HT-29 (cell line): ENCODE measurements around the gene B3GNT8. TPM values are rescaled to one million over a fixed set of nuclear protein-coding genes. Genes with fewer than 3 reads are reported as not detected.
"Not testable (repeated sequence)": the region's sequence is repeated elsewhere in the genome, so short reads cannot be mapped to it uniquely, and the experiment has no call there.

Source experiments
- DNase-seq: peaks from one replicate; pipeline ENCODE4 v3.0.0-alpha.2; 2015; ENCODE audit warnings: low spot score
- total RNA-seq: library from RNA; depleted of rRNA; stranded (reverse); fragments of >200 nt; shearing (Covaris generic); gene quantifications from 2 replicates; pipeline ENCODE4 v1.2.3, GENCODE V29; 2014; rRNA removed

Gene B3GNT8
- total RNA-seq: 1.2 and 2.9 TPM in 2 replicates

GRCh38 chr19:41426952-41427646, at the start of gene B3GNT8:
B3GNT8 (minus strand) TSS chr19:41427374; CDS start chr19:41426778, 596 bp downstream.
- DNase-seq: peak; percentile 82

- DNase-seq: no peak
Observed at GRCh38 chr19:41476583-41476982, 49.4 kb upstream of the B3GNT8 start.

- not testable (repeated sequence) for DNase-seq
Observed at GRCh38 chr19:41463257-41464256, 36.4 kb upstream of the B3GNT8 start.

- DNase-seq: no peak
Observed at GRCh38 chr19:41462497-41462896, 35.3 kb upstream of the B3GNT8 start.

- DNase-seq: no peak
Observed at GRCh38 chr19:41457241-41457640, 30.1 kb upstream of the B3GNT8 start.

- no peak for DNase-seq
Observed at GRCh38 chr19:41456342-41456918, 29.3 kb upstream of the B3GNT8 start.

GRCh38 chr19:41455936-41456335, 28.8 kb upstream of the B3GNT8 start:
- DNase-seq: no peak

GRCh38 chr19:41452584-41453275, 25.6 kb upstream of the B3GNT8 start:
- no peak for DNase-seq

- DNase-seq: no peak
Observed at GRCh38 chr19:41449865-41450178, 22.6 kb upstream of the B3GNT8 start.

GRCh38 chr19:41449079-41449864, 22.1 kb upstream of the B3GNT8 start:
- DNase-seq: peak; percentile 86

GRCh38 chr19:41447732-41448332, 20.7 kb upstream of the B3GNT8 start:
- DNase-seq: no peak

- DNase-seq: no peak
Observed at GRCh38 chr19:41445575-41445974, 18.4 kb upstream of the B3GNT8 start.

GRCh38 chr19:41443813-41444455, 16.8 kb upstream of the B3GNT8 start:
- no peak for DNase-seq

GRCh38 chr19:41442473-41443355, 15.5 kb upstream of the B3GNT8 start, which contains the start of gene ERICH4:
ERICH4 (plus strand) TSS chr19:41443156; CDS start chr19:41443170, 14 bp downstream.
- no peak for DNase-seq

- no peak for DNase-seq
Observed at GRCh38 chr19:41441321-41441945, 14.3 kb upstream of the B3GNT8 start.

- peak; percentile 100 for DNase-seq
Observed at GRCh38 chr19:41439441-41440222, 12.5 kb upstream of the B3GNT8 start, which contains the start of gene DMAC2. DMAC2 (minus strand) TSS chr19:41439912; CDS start chr19:41439899, 13 bp downstream.

- DNase-seq: no peak
Observed at GRCh38 chr19:41437944-41438574, 10.9 kb upstream of the B3GNT8 start.
